PC-9 (cell line): ENCODE results near the gene SDK2. TPM values are rescaled to one million over a fixed set of nuclear protein-coding genes. Genes with fewer than 3 reads are reported as not detected.

Source experiments
- BruUV-seq: library from RNA; stranded (reverse); fragments of 400-500 nt; replicated peaks from 2 replicates; lab custom pipeline; 2021; lab: Mats Ljungman, UMichigan
- CTCF ChIA-PET: fragments of 300-600 bp; sonication (Branson Sonifier 250); formaldehyde crosslinking; loops from one replicate; lab custom pipeline; 2022; ENCODE audit warnings: antibody characterized with exemption; lab: Charles Lee
- POLR2A ChIA-PET: fragments of 300-600 bp; sonication (Branson Sonifier 250); formaldehyde crosslinking; loops from one replicate; lab custom pipeline; 2022; ENCODE audit warnings: antibody characterized with exemption; ENCODE audit not compliant: unreplicated experiment; lab: Charles Lee
- DNase-seq, 2 experiments: peaks; one replicate each; pipeline versions ENCODE4 v3.0.0 to v3.0.0-alpha.2; 2015 to 2022; ENCODE audit warnings: mixed read lengths in 1 of 2
- H2AFZ ChIP-seq: fragments of 200-600 bp; sonication (generic); 2 replicates; pipeline ENCODE4 v1.8.1; 2017; ENCODE audit warnings: antibody characterized with exemption
- H3F3A ChIP-seq: fragments of 200-600 bp; sonication (generic); 2 replicates; pipeline ENCODE4 v1.8.1; 2017; ENCODE audit warnings: antibody characterized with exemption, mild to moderate bottlenecking, low read depth; ENCODE audit not compliant: insufficient read depth
- H3K27ac ChIP-seq: fragments of 200-600 bp; sonication (generic); 2 replicates; pipeline ENCODE4 v1.6.1; 2016; ENCODE audit warnings: mixed run types
- H3K27me3 ChIP-seq: fragments of 200-600 bp; sonication (generic); 2 replicates; pipeline ENCODE4 v1.6.1; 2016; ENCODE audit warnings: low read depth, mixed run types; ENCODE audit not compliant: insufficient read depth
- H3K36me3 ChIP-seq: fragments of 200-600 bp; sonication (generic); 2 replicates; pipeline ENCODE4 v1.6.1; 2016; ENCODE audit warnings: low read depth, mixed run types
- H3K4me1 ChIP-seq: fragments of 200-600 bp; sonication (generic); replicated peaks from 2 replicates; pipeline ENCODE4 v1.6.1; 2016; ENCODE audit warnings: mixed run types; ENCODE audit not compliant: insufficient read depth
- H3K4me2 ChIP-seq: fragments of 200-600 bp; sonication (generic); 2 replicates; pipeline ENCODE4 v1.6.1; 2017; ENCODE audit warnings: mixed run types
- H3K4me3 ChIP-seq: fragments of 200-600 bp; sonication (generic); 2 replicates; pipeline ENCODE4 v1.6.1; 2016; ENCODE audit warnings: mixed run types
- H3K79me2 ChIP-seq: fragments of 200-600 bp; sonication (generic); 2 replicates; pipeline ENCODE4 v1.6.1; 2017; ENCODE audit warnings: low read depth, mixed run types
- H3K9me2 ChIP-seq: fragments of 200-600 bp; sonication (generic); 2 replicates; pipeline ENCODE4 v1.8.1; 2017; ENCODE audit warnings: mild to moderate bottlenecking; ENCODE audit not compliant: insufficient read depth
- H3K9me3 ChIP-seq: fragments of 200-600 bp; sonication (generic); 2 replicates; pipeline ENCODE4 v1.8.1; 2016; ENCODE audit warnings: low read depth; ENCODE audit not compliant: insufficient read depth
- H4K20me1 ChIP-seq: fragments of 200-600 bp; sonication (generic); 2 replicates; pipeline ENCODE4 v1.8.1; 2017; ENCODE audit not compliant: insufficient read depth
- CTCF ChIP-seq: fragments of 200-600 bp; sonication (generic); conservative IDR thresholded peaks from 2 replicates; pipeline ENCODE4 v1.6.1; 2017; ENCODE audit warnings: mixed run types, antibody characterized with exemption, mild to moderate bottlenecking, moderate library complexity
- EZH2 ChIP-seq: fragments of 200-600 bp; sonication (generic); IDR thresholded peaks from 2 replicates; pipeline ENCODE4 v1.8.0; 2017; ENCODE audit warnings: antibody characterized with exemption, low read depth
- intact Hi-C: fragments of 100-400 bp; cut with micrococcal nuclease; formaldehyde crosslinking; loops from one replicate; pipeline ENCODE4 v1.10.0; 2022; ENCODE audit not compliant: unreplicated experiment
- total RNA-seq: library from RNA; stranded (reverse); gene quantifications from 2 replicates; pipeline ENCODE4 v1.2.3, GENCODE V29; 2021

The SDK2 gene
- total RNA-seq, 1 experiment from 2014 or later = 0.04 TPM

- Histone ChIP-seq H3K4me3 (no peak overlapping the region), H4K20me1 (no peaks in the 10 kb centered on the region), H3K9me3 (no peaks in the 10 kb centered on the region), H3K79me2 (no peaks in the 10 kb centered on the region), H3F3A (no peaks in the 10 kb centered on the region), H3K27me3 (peaks cover 95% of the 10 kb centered on the region), H3K4me2 (no peak overlapping the region), H3K4me1 (no peaks in the 10 kb centered on the region), H3K27ac (no peak overlapping the region), H3K36me3 (no peaks in the 10 kb centered on the region), H3K9me2 (no peaks in the 10 kb centered on the region), H2AFZ (no peak overlapping the region)
- DNase-seq = no peak
- no TSS peak for BruUV-seq
- TF ChIP-seq CTCF (no peak), EZH2 (no peak)
- intact Hi-C loops = no loop called here
- ChIA-PET POLR2A (no interaction called here), CTCF (no interaction called here)
Observed at GRCh38 chr17:73575470-73576221, 68.6 kb downstream of the SDK2 start.

GRCh38 chr17:73571511-73572130 lies 72.6 kb downstream of the SDK2 start:
- Histone ChIP-seq H3K4me2 (no peak overlapping the region), H3K9me3 (no peaks in the 10 kb centered on the region), H3K9me2 (no peaks in the 10 kb centered on the region), H3K79me2 (no peaks in the 10 kb centered on the region), H4K20me1 (no peaks in the 10 kb centered on the region), H3K27ac (no peak overlapping the region), H3F3A (no peaks in the 10 kb centered on the region), H3K4me3 (no peak overlapping the region), H3K4me1 (no peaks in the 10 kb centered on the region), H3K27me3 (peaks cover 97% of the 10 kb centered on the region), H3K36me3 (no peaks in the 10 kb centered on the region), H2AFZ (no peak overlapping the region)
- ChIA-PET POLR2A (no interaction called here), CTCF (no interaction called here)
- BruUV-seq = no TSS peak
- intact Hi-C loops = no loop called here
- DNase-seq = no peak
- no peak for TF ChIP-seq CTCF

GRCh38 chr17:73569762-73570319 lies 74.4 kb downstream of the SDK2 start:
- no peaks in the 10 kb centered on the region for H3K79me2 ChIP-seq
- ChIA-PET POLR2A (no interaction called here), CTCF (no interaction called here)
- no peaks in the 10 kb centered on the region for H3K9me3 ChIP-seq
- H3F3A ChIP-seq = no peaks in the 10 kb centered on the region
- H3K9me2 ChIP-seq = no peaks in the 10 kb centered on the region
- no peak overlapping the region for H2AFZ ChIP-seq
- no peaks in the 10 kb centered on the region for H3K36me3 ChIP-seq
- H3K4me1 ChIP-seq = no peaks in the 10 kb centered on the region
- TF ChIP-seq CTCF = no peak
- no peak for TF ChIP-seq EZH2
- intact Hi-C loops = no loop called here
- H3K27me3 ChIP-seq = peaks cover 99% of the 10 kb centered on the region
- no peak overlapping the region for H3K4me3 ChIP-seq
- no peak overlapping the region for H3K4me2 ChIP-seq
- H3K27ac ChIP-seq = no peak overlapping the region
- H4K20me1 ChIP-seq = no peaks in the 10 kb centered on the region
- no TSS peak for BruUV-seq
- DNase-seq = no peak
